Sigmoid colon (tissue), 4 donors: ENCODE data around the gene EIPR1.

Source experiments
- CTCF ChIP-seq, 4 experiments: fragments of 450-650 bp in 3 of 4; fragments of 200-600 bp in 1 of 4; IDR thresholded peaks; one replicate each; pipeline ENCODE4 v1.5.1; 2016 to 2019; ENCODE audit warnings: antibody characterized with exemption in 4 of 4, mild to moderate bottlenecking in 3 of 4, moderate library complexity in 2 of 4
- EP300 ChIP-seq, 4 donors: sonication (generic); formaldehyde crosslinking; IDR thresholded peaks; one replicate each; pipeline ENCODE4 v1.6.1; 2017; ENCODE audit warnings: antibody characterized with exemption in 4 of 4
- POLR2A ChIP-seq, 2 donors: fragments of 450-650 bp; IDR thresholded peaks; one replicate each; pipeline ENCODE4 v1.6.1; 2016; ENCODE audit warnings: antibody characterized with exemption in 2 of 2, mild to moderate bottlenecking in 2 of 2, moderate library complexity in 2 of 2
- POLR2AphosphoS5 ChIP-seq, 4 donors: sonication (generic); formaldehyde crosslinking; IDR thresholded peaks; one replicate each; pipeline ENCODE4 v1.6.1; 2017; ENCODE audit warnings: antibody characterized with exemption in 4 of 4

- no peak for TF ChIP-seq CTCF (IDR thresholded peaks at IDR 0.05)
- TF ChIP-seq POLR2A (IDR thresholded peaks at IDR 0.05): no peak
- TF ChIP-seq POLR2AphosphoS5 (IDR thresholded peaks at IDR 0.05): no peak
- TF ChIP-seq EP300 (IDR thresholded peaks at IDR 0.05): no peak
Measured at GRCh38 chr2:3139906-3140305, 237.7 kb downstream of the EIPR1 start.
